K562 (cell line): ENCODE results near the gene ARHGAP29.

Experiments
- ATF6 ChIP-seq: sonication (generic); formaldehyde crosslinking; IDR thresholded peaks from 2 replicates; pipeline ENCODE4 v1.4.0; 2020; ENCODE audit warnings: mild to moderate bottlenecking, missing genetic modification reagents
- CLOCK ChIP-seq: fragments of 250-450 bp; sonication (Bioruptor Pico); IDR thresholded peaks from 2 replicates; pipeline ENCODE4 v1.4.0; 2020; ENCODE audit warnings: mild to moderate bottlenecking, moderate library complexity, borderline replicate concordance
- CTCF ChIP-seq, 3 experiments: IDR thresholded peaks in 2 of 3; conservative IDR thresholded peaks in 1 of 3; 2 replicates each; pipeline ENCODE4 v1.5.1; 2011 to 2012; ENCODE audit warnings: low read length in 3 of 3, mild to moderate bottlenecking in 3 of 3, control low read depth in 2 of 3, improper control_type of control experiment in 1 of 3, inconsistent platforms in 1 of 3, low read depth in 1 of 3, mixed read lengths in 1 of 3, moderate library complexity in 1 of 3; ENCODE audit not compliant: insufficient read depth in 2 of 3
- JUNB ChIP-seq: fragments of 450-650 bp; formaldehyde crosslinking; conservative IDR thresholded peaks from 2 replicates; pipeline ENCODE4 v1.4.0; 2020; ENCODE audit warnings: mild to moderate bottlenecking
- POLR2AphosphoS5 ChIP-seq: IDR thresholded peaks from 2 replicates; pipeline ENCODE4 v1.6.1; 2011; ENCODE audit warnings: mild to moderate bottlenecking, low read depth, low read length, moderate library complexity; ENCODE audit not compliant: control insufficient read depth, insufficient read depth
- REST ChIP-seq, 2 experiments: fragments of 450-650 bp; formaldehyde crosslinking in 1 of 2; IDR thresholded peaks; 2 replicates each; pipeline versions ENCODE4 v1.4.0 to v1.6.1; 2014 to 2020; ENCODE audit warnings: mild to moderate bottlenecking in 2 of 2, borderline replicate concordance in 1 of 2, low read depth in 1 of 2
- SRF ChIP-seq, 2 experiments: fragments of 250-450, 450-650 bp in 1 of 2; sonication (Bioruptor Pico) in 1 of 2; sonication (generic) in 1 of 2; formaldehyde crosslinking; IDR thresholded peaks; 2 replicates each; pipeline versions ENCODE4 v1.5.0 to v1.5.1; 2020 to 2022; ENCODE audit warnings: mild to moderate bottlenecking in 1 of 2, missing genetic modification reagents in 1 of 2
- YY1 ChIP-seq, 3 experiments: IDR thresholded peaks; 2 replicates each; pipeline ENCODE4 v1.6.1; 2011; ENCODE audit warnings: low read length in 2 of 3, mild to moderate bottlenecking in 2 of 3, moderate library complexity in 2 of 3, borderline replicate concordance in 1 of 3, control low read depth in 1 of 3, low read depth in 1 of 3; ENCODE audit not compliant: insufficient read depth in 3 of 3, insufficient replicate concordance in 2 of 3, control insufficient read depth in 1 of 3, insufficient read length in 1 of 3; ENCODE audit errors: extremely low read depth in 1 of 3
- TF ChIP-seq, protein P1 (sequence below): fragments of 250-450 bp; sonication (Bioruptor Pico); IDR thresholded peaks from 2 replicates; pipeline ENCODE4 v1.8.0; 2022; ENCODE audit warnings: moderate library complexity, mild to moderate bottlenecking, inconsistent platforms
- TF ChIP-seq, protein P2 (sequence below): sonication (generic); formaldehyde crosslinking; IDR thresholded peaks from 2 replicates; pipeline ENCODE4 v1.8.0; 2022; ENCODE audit warnings: mild to moderate bottlenecking, low read depth, missing genetic modification reagents

DNA sequence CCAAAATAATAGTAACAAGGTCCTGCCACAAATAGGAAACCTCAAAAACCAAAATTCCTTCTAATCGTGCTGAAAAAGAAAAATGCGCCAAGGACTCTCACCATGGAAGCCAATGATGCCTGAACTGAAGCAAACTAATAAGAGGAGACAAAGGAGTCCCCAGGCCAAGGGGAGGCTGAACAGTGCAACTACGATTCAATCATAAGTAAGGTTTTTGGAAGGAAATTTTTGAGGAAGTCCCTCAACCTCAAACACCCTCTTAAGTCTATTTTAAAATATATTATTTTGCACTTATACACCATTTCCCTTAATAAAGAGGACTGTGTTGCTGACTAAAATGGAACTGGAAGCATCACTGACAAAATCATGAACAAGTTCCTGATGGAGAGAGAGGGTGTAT, 1.7 kb upstream of the ARHGAP29 start:
- TF ChIP-seq CTCF (IDR thresholded peaks at IDR 0.05 in 2 of 3, conservative IDR thresholded peaks at IDR 0.05 in 1 of 3; ENCODE audit: insufficient read depth in 2 of 3, low read depth in 1 of 3, low read length in 3 of 3) (no peak), JUNB (no peak), YY1 (IDR thresholded peaks at IDR 0.05; ENCODE audit: borderline replicate concordance in 1 of 3, control insufficient read depth in 1 of 3, extremely low read depth in 1 of 3, insufficient read depth in 3 of 3, insufficient read length in 1 of 3, insufficient replicate concordance in 2 of 3, low read depth in 1 of 3, low read length in 2 of 3) (no peak), REST (IDR thresholded peaks at IDR 0.05; ENCODE audit: borderline replicate concordance) (no peak), REST (CRISPR knock-in tag; IDR thresholded peaks at IDR 0.05; ENCODE audit: low read depth) (no peak), ATF6 (CRISPR knock-in tag) (no peak), CLOCK (no peak), SRF (CRISPR knock-in tag; IDR thresholded peaks at IDR 0.05) (no peak), POLR2AphosphoS5 (no peak)
- TF ChIP-seq, protein P1, sequence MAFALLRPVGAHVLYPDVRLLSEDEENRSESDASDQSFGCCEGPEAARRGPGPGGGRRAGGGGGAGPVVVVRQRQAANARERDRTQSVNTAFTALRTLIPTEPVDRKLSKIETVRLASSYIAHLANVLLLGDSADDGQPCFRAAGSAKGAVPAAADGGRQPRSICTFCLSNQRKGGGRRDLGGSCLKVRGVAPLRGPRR (CRISPR knock-in tag): no peak
- TF ChIP-seq, protein P2, sequence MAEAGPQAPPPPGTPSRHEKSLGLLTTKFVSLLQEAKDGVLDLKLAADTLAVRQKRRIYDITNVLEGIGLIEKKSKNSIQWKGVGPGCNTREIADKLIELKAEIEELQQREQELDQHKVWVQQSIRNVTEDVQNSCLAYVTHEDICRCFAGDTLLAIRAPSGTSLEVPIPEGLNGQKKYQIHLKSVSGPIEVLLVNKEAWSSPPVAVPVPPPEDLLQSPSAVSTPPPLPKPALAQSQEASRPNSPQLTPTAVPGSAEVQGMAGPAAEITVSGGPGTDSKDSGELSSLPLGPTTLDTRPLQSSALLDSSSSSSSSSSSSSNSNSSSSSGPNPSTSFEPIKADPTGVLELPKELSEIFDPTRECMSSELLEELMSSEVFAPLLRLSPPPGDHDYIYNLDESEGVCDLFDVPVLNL (CRISPR knock-in tag): no peak
